NCI-H510A treated with DMSO at 0.1 percent for 48 hours (cell line): Measurements from ENCODE around the gene CAPZB.
A peak's percentile ranks its signal among the peaks of the same experiment; 100 is the strongest.

Experiments used
- DNase-seq: peaks from one replicate; lab custom pipeline; 2025; lab: John Stamatoyannopoulos, UW

Gene CAPZB

DNA sequence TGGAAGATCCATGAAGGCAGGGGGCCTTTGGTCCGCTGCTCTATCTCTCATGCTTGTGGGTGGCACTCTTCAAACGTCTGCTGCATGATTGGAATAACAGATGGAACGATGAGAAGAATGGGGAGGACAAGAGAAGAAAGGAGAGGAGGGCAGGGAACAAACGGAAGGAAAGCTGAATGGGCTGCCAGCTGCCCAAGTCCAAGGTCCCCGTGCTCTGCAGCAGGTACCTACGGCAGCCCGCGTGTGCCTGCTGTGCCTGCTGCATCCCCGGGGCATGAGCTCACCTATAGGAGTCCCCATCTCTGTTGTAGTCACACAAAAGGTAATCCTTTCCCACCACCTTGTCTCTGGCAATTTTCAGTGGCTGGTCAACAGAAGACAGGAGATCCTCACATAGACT lies 100.1 kb downstream of the CAPZB start:
- DNase-seq, result no peak

DNA sequence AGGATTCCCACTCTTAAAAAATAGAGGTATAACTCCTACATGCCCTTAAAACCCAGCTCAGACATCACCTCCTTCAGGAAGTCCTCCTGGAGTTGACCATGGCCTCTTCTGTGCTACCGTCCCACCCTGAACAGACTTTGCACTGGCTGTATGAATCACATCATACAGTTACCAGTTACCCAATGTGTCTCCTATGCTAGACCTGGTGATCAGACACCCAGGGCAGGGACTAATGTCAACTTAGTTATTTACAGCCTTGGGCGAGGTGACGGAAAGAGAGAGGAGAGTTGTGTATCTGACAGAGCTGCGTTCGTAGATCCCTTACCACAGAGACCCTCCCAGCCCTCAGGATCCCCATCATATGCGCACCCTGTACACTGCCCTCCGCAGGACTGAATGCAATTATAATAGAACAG lies 100.6 kb downstream of the CAPZB start:
- DNase-seq, result no peak

DNA sequence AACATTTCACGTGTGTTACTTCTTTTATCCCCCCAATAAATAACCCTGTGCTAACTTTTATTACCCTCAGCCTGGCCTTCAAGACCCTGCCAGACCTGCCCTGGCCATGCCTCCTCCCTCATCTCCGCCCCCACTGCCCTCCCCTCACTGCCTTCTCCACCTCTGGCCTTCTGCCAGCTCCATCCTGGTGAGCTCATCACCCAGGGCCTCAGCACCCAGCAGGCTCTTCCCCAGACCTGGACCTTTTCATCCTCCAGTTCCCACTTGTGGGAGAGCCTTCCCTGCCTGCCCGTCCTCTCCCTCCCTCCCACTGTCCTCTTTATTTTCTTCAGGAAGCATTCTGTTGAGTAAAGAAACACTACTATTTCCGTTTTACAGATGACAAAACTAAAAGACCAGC lies 101.2 kb downstream of the CAPZB start:
- DNase-seq, result peak; percentile 84

DNA sequence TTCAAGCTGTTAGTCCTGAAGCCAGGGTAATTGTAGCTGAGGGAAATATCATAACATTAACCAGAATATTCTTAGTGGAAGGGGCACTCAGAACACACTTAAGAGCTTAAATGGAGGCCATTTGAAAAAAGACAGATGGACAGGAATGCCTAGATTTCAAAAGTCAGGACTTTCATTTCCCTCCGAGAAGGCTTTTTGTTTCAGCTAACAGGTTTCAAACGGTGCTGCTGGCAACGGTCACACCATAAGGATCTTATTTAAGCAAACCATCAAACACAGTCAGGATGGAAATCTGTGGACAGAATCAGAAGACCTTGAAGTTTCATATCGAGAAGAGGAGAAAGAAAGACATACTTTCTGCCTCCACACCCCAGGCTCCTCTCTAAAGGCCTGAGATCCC lies 103.1 kb downstream of the CAPZB start:
- DNase-seq, result no peak

DNA sequence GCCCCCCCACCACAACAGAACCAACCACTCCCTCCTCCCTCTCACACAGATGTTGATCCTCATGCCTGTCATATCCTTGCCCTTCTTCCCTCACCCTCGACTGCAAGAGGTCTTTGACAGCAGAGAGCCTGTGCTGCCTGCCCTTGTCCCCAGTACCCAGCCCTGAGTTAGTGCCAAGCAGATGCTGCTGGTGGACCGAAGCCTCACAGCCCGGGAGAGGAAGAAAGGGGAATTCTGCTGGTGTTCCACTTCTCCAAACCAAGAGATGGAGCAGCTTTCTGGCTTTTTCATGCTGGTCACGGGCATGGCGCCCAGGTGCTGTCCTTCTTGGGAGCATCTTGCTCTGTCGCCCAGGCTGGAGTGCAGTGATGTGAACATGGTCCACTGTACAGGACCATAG lies 104.1 kb downstream of the CAPZB start:
- no peak for DNase-seq

DNA sequence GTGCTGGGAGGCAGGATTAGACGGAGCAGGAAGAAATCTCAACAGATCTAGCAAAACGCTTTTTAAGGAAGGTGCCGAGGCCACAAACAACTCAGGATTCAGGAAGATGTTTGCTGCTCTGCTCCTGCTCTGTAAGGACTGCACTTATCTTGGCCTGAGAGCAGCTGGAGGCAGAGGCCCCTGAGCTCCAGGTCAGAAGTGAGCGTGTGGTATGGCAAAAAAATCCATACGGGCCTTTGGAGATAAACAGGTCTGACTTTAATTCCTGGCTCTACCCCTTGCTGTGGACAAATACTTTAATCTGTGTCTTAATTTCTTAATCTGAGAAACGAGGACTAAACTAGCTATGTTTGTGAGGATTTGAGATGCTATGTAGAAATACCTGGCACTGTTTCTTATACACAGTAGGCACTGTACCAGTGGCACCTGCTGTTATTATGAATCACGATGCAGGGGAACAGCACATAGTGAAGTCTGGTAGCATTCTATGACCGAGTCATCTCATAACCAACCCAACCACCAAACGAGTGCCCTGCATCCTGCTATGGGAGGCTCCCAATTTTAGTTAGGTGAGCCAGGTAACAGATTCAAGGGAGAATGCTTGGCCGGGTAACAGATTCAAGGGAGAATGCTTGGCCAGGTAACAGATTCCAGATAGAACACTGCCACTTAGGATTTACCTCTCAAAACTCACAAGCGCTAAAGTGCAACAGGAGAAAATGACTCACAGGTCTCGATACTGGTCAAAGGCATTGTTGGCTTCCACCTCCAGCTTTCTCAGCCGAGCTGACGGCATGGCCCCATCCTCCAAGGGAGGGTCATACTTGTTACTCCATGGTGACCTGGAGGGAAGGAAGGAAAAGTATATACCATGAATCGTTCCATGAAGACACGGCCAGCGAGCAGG lies 107.3 kb downstream of the CAPZB start:
- no peak for DNase-seq

DNA sequence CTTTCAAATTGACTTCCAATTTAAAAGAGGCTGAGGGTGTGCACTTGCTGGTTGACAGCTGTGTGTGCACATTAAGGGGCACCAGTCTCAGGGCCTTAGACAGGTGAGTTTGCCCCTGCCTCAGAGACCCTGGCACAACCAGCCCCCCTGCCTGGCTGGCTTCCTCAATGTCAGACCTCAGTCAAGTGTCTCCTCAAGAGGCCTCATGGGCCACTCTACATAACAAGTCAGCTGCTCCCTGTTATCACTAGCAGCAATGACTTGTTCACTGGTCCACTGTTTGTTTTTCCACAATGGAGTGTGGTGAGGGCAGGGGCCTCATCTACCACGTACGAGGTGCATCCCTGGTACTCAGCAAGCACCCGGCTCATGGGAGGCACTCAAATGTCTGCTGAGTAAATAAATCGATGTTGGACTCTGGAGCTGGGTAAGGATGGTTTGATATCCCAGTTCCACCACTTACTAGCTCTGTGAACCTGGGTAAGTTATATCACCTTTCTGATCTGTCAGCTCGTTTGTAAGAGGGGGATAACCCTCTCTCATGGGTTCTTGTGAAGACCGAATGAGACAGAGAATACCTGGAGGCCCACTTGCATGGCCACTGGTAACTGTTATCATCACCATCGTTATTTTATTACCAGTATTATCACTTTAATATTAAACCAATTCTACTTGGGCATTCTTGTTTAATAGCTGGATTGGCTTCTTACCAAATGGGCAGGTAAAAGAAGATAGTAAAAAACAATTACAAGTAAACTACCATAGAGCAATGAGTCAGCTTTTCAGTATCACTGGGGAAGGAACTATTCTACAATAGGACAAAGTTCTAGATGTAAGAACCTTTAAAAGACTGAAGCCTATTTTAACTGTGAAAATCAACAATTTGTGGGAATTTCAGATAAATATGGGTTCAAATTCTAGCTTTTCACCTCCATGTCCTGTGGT lies 108.6 kb downstream of the CAPZB start:
- DNase-seq, result peak; percentile 98

DNA sequence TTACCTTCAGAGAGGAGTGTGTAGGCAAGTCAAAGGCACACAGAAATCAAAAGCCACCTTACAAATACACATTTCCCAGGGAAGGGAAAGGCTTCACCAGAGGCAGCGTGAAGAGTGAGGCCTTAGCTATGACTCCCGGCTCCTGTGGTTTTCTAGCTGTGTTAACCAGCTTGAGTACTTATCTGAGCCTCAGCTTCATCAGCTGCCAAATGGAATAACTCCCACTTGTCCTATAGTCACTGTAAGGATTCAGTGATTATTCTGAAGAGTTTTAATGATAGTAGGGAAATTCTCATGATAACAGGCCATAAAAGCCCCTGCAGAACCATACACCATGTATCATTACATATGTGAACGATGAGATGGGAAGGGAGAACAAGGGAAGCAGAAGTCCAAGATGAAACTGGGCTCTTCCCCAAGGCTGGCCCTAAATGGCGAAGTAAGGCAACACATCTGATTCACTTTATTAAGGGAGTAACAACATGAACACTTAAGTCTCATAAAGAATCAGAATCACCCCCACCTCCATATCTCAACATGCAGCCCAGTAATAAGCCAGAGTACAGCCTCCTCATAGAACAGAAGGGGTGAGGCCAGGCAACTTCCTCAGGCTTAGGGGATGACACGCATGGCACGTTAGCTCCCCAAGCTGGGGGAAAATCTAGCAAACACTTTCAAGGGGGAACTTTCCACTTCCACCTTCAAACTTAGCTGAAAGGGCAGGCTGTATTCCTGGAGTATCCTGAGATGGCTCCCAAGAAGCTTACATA lies 109.5 kb downstream of the CAPZB start:
- no peak for DNase-seq

DNA sequence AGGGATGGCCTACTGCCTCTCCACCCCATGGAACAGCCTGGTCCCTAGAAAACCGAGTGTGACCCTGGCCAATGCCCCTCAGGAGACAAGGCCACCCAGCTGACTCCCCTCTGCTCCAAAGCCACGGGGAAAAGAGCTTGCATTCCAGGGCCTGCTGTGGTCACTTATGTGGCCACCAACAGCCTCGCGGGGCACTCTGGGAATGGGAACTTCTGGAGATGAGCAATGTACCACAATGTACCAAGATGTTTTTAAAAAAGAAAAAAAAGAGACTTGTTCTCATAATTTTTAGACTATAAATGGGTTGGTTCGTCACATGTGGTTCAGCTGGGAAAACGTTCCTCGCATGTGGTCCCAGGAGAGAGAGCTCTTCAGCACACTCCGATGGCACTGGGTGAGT lies 110.4 kb downstream of the CAPZB start:
- DNase-seq, result no peak

DNA sequence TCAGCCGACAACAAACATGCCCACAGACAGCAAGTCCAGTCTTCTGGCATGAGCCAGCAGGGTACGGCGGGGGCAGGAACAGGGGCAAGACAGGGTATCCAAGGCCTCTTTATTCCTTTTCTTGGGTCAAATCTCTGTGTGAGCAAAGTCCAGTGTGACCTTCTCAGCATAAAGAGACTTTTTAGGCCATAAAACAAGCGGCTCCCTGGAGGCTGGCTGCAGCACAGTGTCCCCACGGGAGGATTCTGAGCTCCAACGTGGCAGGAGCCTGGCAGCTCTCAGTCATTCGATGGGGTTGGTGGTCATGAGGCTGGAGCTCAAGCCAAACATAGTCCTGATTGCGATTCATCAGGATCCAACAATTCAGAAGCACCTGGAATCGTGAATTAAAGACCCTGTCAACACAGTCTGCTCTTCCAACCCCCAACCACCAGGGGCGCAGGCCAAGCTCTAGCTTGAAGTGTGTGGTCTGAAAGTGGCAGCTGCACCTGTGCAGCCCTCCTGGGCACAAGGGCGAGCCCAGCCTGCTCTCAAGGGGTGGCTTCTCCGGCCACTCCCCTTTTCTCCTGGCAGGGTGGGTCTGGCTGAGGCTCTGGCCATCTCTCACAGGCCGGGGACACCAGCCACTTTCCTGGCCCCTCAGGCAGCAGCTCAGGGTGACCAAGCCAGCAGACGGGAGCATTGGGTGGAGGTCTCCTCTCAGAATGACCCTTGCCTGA lies 111.1 kb downstream of the CAPZB start:
- peak; percentile 79 for DNase-seq

DNA sequence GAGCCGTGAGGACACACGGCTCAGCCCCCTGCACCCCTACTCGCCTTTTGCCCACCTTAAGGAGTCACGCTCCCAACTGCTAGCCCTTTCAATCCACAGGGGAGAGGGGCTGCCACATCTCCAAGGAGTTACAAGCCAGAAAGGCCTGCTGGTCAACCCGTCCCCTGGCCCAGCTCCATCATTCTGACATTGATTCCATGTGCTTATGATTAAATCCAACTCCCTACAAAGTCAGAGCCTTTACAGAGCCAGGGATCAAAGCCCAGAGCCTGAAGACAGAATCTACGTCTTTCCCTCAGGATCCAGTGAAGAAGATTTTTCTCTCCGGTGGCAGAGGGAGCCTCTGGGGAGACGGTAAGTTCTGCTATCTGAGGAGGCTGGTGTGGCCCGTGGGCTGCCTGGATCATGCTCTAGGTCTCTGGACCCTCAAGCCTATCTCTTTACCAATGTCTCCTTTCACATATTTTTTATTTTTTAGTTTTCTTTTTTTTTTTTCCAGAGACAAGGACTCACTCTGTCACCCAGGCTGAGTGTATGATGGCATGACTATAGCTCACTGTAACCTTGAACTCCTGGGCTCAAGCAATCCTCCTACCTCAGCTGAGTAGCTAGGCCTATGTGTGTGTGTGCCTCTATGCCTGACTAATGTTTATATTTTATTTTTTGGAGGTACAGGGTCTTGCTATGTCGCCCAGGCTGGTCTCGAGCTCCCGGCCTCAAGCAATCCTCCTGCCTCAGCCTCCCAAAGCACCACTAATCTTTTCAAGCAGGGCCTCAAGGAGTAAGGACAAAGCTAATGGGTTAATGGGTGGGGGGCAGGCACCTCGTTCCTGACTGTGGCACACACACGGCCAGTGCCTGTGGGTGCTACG lies 111.9 kb downstream of the CAPZB start:
- no peak for DNase-seq

DNA sequence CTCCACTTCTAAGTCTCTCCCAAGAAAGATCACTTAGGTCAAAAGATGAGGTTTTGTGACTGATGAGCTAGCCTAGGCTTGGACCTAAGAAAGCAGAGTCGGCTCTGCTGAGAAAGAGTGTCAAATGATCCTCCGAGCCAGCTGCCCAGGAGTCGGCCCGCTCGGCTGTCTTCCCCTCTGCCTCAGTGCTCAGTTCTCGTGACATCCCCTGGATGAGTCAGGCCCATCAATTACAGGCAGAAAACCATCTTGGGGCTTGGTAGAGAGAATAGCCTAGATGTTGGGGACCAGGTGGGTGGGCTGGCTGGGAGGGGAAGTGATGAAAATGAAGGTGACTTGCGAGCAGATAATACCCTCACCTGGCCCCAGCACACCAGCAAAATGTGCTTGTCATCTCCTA lies 112.7 kb downstream of the CAPZB start:
- no peak for DNase-seq

DNA sequence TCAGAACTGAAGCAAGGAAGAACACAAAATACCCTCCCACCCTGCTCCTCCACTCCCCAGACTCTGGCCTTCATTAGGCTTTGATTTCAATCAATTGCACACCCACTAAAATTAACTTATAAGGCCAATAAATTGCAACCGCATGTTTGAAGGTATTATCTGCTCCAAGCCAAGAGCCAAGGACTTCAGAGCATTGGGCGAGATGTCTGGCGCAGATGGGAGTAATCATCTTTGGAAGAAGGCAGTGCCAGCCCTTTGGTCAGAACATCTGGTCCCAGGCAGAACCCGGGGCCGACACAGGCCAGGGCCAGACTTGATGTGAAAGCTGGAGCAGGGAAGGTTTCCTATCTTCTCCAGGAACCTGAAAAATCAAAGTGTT lies 113.2 kb downstream of the CAPZB start:
- DNase-seq, result no peak

DNA sequence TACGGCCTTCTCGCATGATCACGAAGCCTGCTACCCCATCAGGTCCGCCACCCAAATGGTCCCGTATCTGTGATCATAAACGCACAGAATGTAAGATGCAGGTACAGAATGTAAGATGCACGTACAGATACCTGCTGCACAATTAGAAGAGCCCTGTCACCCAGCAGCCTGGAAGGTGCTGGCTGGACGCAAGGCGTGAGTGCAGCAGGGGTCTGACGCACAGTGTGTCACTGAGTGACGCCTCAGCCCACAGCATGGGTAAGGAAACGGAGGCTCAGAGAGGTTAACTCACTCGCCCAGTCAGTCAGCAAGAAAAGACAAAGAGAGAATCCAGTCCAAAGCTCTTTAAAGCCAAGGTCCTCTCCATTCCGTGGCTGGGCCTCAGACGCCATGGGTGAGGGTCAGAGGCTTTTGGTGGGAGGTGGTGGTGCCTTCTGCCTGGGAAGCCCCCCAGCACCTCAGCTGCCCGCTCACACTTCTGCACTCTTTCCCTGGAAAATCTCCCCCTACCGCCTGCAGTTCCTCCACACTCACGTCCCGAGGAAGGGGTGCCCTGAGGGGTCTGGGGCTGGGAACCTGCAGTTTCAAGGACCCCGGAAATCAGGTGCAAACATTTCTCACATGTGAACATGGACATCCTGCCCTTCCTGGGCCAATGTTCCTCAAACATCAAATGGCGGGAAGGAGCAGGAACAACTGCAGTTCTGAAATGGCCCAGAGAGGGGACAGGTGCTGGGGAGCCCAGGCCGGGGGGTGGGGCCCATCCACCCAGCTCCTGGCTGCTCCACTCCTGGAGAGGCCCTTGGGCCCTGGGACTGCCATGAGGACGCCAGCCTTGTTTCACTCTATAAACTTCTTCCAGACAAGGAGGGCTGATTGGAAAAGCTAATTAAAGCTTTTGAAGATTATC lies 113.9 kb downstream of the CAPZB start:
- no peak for DNase-seq

DNA sequence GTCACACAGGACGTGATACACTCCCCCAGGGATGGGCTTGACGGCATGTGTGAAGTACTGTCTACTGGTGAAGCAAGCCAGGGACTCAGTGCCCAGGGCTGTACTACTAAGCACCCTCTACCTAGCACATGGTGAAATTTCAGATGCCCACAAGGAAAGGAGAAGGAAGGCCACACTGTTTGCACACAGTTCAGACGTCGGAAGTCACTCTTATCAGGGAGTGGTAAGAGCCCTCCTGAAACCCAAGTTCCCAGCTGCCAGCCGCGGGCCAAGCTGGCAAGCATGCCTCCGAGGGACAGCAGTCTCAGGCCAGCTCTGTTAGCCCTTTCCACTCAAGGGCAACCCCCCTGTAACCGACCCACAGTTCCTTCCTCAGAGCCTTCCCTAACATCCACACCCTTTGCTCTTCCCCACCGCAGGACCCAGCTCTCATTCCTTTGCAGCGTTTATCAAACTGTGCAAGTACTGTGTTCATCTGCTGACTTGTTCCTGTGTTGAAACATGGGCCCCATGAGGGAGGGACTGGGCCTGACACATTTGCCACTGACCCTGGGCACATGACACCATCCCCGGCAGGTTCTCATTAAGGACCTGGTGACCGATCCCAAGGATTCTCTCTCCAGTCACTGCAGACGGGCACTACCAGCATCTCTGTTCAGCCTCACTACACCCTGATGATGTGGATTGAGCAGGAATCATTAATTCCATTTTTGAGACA lies 114.7 kb downstream of the CAPZB start:
- DNase-seq, result no peak

DNA sequence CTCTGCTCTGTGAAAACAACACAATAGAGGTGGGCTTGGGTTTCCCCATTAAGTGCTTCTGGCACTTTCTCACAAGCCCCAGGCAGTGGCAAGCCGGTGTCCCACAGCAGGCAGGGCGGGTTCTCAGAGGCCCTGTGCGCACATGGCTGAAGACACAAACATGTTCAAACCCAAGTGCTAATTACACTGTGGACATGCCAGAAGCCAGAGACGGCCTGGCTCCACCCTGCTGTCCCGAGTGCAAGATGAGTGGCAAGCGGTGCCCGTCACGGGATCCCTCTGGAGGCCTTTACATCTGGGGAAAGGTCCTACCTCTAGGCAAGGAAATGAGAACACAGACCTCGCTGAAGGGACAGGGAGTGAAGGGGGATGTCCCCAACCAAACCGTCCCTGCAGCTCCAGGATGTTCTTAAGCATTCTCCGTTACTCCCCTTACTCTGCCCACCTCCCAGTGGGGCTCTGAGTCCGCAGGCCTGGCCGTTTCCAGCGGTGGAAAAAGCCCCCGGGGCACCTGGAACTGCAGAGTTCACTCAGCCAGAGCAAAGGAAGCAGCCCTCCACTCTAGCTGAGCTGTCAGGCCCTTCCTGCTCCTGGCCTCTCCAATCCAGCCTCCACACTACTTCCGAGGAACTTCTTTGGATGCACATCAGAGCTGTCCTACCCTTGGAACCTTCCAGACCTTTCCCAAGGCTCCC lies 115.8 kb downstream of the CAPZB start:
- DNase-seq, result no peak

DNA sequence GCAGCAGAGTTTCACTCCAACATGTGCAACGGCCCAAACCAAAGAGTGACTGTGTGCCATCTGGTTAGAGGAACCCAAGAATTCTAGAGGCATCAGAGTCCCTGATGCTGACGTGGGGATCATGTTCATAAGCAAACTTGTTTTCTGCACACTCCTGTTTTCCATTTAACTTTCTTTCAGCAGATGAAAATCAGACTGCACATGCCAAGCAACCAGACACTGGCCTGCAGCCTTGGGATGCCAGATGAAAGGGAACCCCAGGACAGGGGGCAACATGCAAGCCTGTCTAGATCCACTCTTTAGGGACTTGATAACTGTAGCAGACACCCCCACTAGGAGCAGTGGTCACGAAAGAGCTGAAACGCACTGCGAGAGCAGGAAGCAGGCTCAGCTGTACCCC lies 116.4 kb downstream of the CAPZB start:
- DNase-seq, result no peak

DNA sequence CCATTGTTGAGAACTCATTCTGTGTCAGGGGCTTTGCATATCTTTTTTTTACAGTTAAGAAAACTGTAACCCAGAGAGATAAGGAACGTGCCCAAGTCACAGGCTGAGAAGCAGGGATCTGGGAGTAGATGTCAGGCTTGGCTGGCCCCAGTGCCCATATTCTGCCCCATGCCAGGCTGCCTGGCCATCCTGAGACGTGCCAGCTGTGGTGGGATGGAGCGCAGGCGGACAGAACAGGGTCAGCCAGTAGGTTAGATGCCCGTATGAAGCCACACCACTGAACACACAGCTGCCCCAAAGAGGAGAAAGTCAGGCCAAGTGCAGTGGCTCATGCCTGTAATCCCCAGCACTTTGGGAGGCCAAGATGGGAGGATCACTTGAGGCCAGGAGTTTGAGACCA lies 117.3 kb downstream of the CAPZB start:
- DNase-seq, result no peak
